Keratinocyte (primary cell): ENCODE measurements around the gene ZNF124. TPM values are rescaled to one million over a fixed set of nuclear protein-coding genes. Genes with fewer than 3 reads are reported as not detected.
"Not testable (repeated sequence)": the region's sequence is repeated elsewhere in the genome, so short reads cannot be mapped to it uniquely, and the experiment has no call there.

ENCODE experiments used
- DNase-seq: peaks from one replicate; pipeline ENCODE4 v3.0.0-alpha.2; 2011; ENCODE audit warnings: low read depth, missing footprints, low spot score
- FAIRE-seq: peaks from 2 replicates; lab custom pipeline; 2011; peaks lifted over from hg19 to GRCh38; lab: Jason Lieb, UNC
- H2AFZ ChIP-seq: 2 replicates; pipeline ENCODE4 v1.6.0; 2012; ENCODE audit warnings: low read length, control low read depth, inconsistent platforms; ENCODE audit not compliant: control insufficient read depth
- H3K27ac ChIP-seq: 2 replicates; pipeline ENCODE4 v1.5.1; 2011; ENCODE audit warnings: low read length; ENCODE audit not compliant: control insufficient read depth, insufficient read depth
- H3K27me3 ChIP-seq: 3 replicates; pipeline ENCODE4 v1.6.0; 2011; ENCODE audit warnings: low read length; ENCODE audit not compliant: control insufficient read depth, insufficient read depth; ENCODE audit errors: extremely low read depth
- H3K36me3 ChIP-seq, 2 experiments: 2 replicates in 1 of 2; 3 replicates in 1 of 2; pipeline ENCODE4 v1.5.1; 2011; ENCODE audit warnings: low read length in 2 of 2, mild to moderate bottlenecking in 1 of 2; ENCODE audit not compliant: control insufficient read depth in 2 of 2, insufficient read depth in 2 of 2; ENCODE audit errors: extremely low read depth in 1 of 2
- H3K4me1 ChIP-seq: 3 replicates; pipeline ENCODE4 v1.5.1; 2011; ENCODE audit warnings: low read length; ENCODE audit not compliant: control insufficient read depth, insufficient read depth; ENCODE audit errors: extremely low read depth
- H3K4me2 ChIP-seq: 3 replicates; pipeline ENCODE4 v1.6.0; 2011; ENCODE audit warnings: low read depth, low read length; ENCODE audit not compliant: control insufficient read depth, insufficient read depth; ENCODE audit errors: extremely low read depth
- H3K4me3 ChIP-seq, 3 experiments: fragments of 200-600 bp in 1 of 3; sonication (generic) in 1 of 3; 2 replicates in 2 of 3; 3 replicates in 1 of 3; pipeline ENCODE4 v1.5.1; 2011 to 2016; ENCODE audit warnings: low read length in 3 of 3, mild to moderate bottlenecking in 3 of 3, control low read depth in 2 of 3, inconsistent platforms in 1 of 3, low read depth in 1 of 3, mixed read lengths in 1 of 3, mixed run types in 1 of 3, moderate library complexity in 1 of 3; ENCODE audit not compliant: control insufficient read depth in 2 of 3, insufficient read depth in 2 of 3; ENCODE audit errors: extremely low read depth in 1 of 3
- H3K79me2 ChIP-seq: 2 replicates; pipeline ENCODE4 v1.6.0; 2012; ENCODE audit warnings: low read length; ENCODE audit not compliant: control insufficient read depth, insufficient read depth
- H3K9ac ChIP-seq: 3 replicates; pipeline ENCODE4 v1.6.0; 2011; ENCODE audit warnings: low read length; ENCODE audit not compliant: control insufficient read depth, insufficient read depth; ENCODE audit errors: extremely low read depth
- H3K9me1 ChIP-seq: 3 replicates; pipeline ENCODE4 v1.6.0; 2011; ENCODE audit warnings: low read length; ENCODE audit not compliant: control insufficient read depth, insufficient read depth; ENCODE audit errors: extremely low read depth
- H3K9me3 ChIP-seq: 2 replicates; pipeline ENCODE4 v1.5.1; 2012; ENCODE audit warnings: low read depth, low read length; ENCODE audit not compliant: control insufficient read depth
- H4K20me1 ChIP-seq: 3 replicates; pipeline ENCODE4 v1.6.0; 2011; ENCODE audit warnings: low read length; ENCODE audit not compliant: control insufficient read depth, insufficient read depth; ENCODE audit errors: extremely low read depth
- EZH2 ChIP-seq: IDR thresholded peaks from one replicate; pipeline ENCODE4 v1.6.1; 2012; ENCODE audit warnings: inconsistent platforms, mild to moderate bottlenecking, low read length, moderate library complexity
- dilution Hi-C: fragments of 300-500 bp; cut with MboI; formaldehyde crosslinking; loops from one replicate; pipeline ENCODE4 v1.7.0; 2020; ENCODE audit warnings: low sequenced_read_pairs; ENCODE audit not compliant: extremely low pct_ligation_motif_present
- polyA plus RNA-seq, 5 experiments: library from polyadenylated mRNA; depleted of rRNA in 3 of 5; stranded (reverse) in 3 of 5; stranded (forward) in 1 of 5; unstranded in 1 of 5; fragments of >200 nt; gene quantifications; 1 replicate in 1 of 5; 2 replicates in 3 of 5; 3 replicates in 1 of 5; pipeline versions ENCODE4 v1.2.1 to v1.2.3, GENCODE V29; 2011 to 2012; ENCODE audit warnings: missing spikeins in 2 of 5, low read depth in 1 of 5, low replicate concordance in 1 of 5
- TF ChIP-seq, protein P1 (sequence below), 3 experiments: IDR thresholded peaks in 1 of 3; conservative IDR thresholded peaks in 1 of 3; optimal IDR thresholded peaks in 1 of 3; 2 replicates in 2 of 3; 3 replicates in 1 of 3; pipeline versions ENCODE3 to v1.5.1; 2011; ENCODE audit warnings: low read length in 3 of 3, mild to moderate bottlenecking in 3 of 3, moderate library complexity in 2 of 3, control low read depth in 1 of 3, inconsistent platforms in 1 of 3; ENCODE audit not compliant: insufficient read depth in 2 of 3; ENCODE audit errors: extremely low read depth in 1 of 3

ZNF124 gene
- polyA plus RNA-seq, 1 donor (not counting 4 experiments of a cell fraction or from before 2014, with no cell fraction given): 4.1 TPM

DNA sequence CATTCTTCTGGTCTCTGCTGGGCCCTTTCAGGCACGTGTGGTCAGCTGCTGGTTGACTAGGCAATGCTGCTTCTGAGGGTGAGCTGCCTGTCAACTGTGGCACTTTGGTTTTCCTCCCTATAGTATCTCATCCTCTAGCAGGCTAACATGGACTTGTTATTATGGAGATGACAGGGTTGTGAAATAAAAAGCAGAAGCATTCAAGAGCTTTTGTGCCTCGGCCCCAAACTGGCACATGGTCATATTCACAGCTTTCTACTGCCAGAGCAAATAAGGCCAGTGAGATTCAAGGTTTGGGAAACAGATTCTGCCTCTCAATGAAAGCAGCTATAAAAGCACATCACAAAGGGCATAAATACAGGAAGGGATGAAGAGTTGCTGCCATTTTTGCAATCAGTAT is 1.6 kb upstream of the ZNF124 start:
- FAIRE-seq (no peak), DNase-seq (no peak)
- no peak overlapping the region for H3K4me2 ChIP-seq
- no peak overlapping the region for H3K9ac ChIP-seq
- no peaks in the 10 kb centered on the region for H3K36me3 ChIP-seq
- H4K20me1 ChIP-seq: no peaks in the 10 kb centered on the region
- TF ChIP-seq EZH2: no peak
- TF ChIP-seq, protein P1, sequence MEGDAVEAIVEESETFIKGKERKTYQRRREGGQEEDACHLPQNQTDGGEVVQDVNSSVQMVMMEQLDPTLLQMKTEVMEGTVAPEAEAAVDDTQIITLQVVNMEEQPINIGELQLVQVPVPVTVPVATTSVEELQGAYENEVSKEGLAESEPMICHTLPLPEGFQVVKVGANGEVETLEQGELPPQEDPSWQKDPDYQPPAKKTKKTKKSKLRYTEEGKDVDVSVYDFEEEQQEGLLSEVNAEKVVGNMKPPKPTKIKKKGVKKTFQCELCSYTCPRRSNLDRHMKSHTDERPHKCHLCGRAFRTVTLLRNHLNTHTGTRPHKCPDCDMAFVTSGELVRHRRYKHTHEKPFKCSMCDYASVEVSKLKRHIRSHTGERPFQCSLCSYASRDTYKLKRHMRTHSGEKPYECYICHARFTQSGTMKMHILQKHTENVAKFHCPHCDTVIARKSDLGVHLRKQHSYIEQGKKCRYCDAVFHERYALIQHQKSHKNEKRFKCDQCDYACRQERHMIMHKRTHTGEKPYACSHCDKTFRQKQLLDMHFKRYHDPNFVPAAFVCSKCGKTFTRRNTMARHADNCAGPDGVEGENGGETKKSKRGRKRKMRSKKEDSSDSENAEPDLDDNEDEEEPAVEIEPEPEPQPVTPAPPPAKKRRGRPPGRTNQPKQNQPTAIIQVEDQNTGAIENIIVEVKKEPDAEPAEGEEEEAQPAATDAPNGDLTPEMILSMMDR (optimal IDR thresholded peaks at IDR 0.05 in 1 of 3, IDR thresholded peaks at IDR 0.05 in 1 of 3, conservative IDR thresholded peaks at IDR 0.05 in 1 of 3; ENCODE audit: extremely low read depth in 1 of 3, insufficient read depth in 2 of 3, low read length in 3 of 3): no peak
- H3K4me1 ChIP-seq: no peaks in the 10 kb centered on the region
- H3K9me1 ChIP-seq: no peaks in the 10 kb centered on the region
- H3K27ac ChIP-seq: no peak overlapping the region
- dilution Hi-C loops: no loop called here
- H3K27me3 ChIP-seq: no peaks in the 10 kb centered on the region
- H3K79me2 ChIP-seq: peaks cover 7% of the 10 kb centered on the region
- no peak overlapping the region for H3K4me3 ChIP-seq
- no peaks in the 10 kb centered on the region for H3K9me3 ChIP-seq
- H2AFZ ChIP-seq: no peak overlapping the region

DNA sequence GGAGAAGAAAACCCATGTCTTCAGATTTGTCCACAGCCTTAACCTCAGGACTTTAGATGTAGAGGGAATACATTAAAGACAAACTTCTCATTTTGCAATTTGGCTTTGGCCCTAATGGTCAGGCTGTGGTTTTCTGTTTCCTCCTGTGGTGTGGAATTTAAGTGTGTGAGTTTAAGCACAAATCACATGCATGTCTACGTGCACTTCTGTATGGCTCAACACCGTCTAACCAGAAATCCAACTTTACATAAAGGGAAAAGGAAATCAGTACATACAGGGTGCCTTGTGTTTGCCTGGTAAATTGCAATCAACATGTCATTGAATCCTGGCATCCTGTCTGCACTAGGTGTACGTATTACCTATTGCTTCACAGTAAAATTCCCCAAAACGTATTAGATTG is 1.2 kb upstream of the ZNF124 start:
- no peaks in the 10 kb centered on the region for H3K9me3 ChIP-seq
- FAIRE-seq (no peak), DNase-seq (no peak)
- no peak overlapping the region for H2AFZ ChIP-seq
- no peaks in the 10 kb centered on the region for H3K4me1 ChIP-seq
- H3K4me2 ChIP-seq: no peak overlapping the region
- no peak overlapping the region for H3K9ac ChIP-seq
- H3K9me1 ChIP-seq: no peaks in the 10 kb centered on the region
- TF ChIP-seq, protein P1 (optimal IDR thresholded peaks at IDR 0.05 in 1 of 3, IDR thresholded peaks at IDR 0.05 in 1 of 3, conservative IDR thresholded peaks at IDR 0.05 in 1 of 3; ENCODE audit: extremely low read depth in 1 of 3, insufficient read depth in 2 of 3, low read length in 3 of 3): no peak
- TF ChIP-seq EZH2: no peak
- no peaks in the 10 kb centered on the region for H3K27me3 ChIP-seq
- no peaks in the 10 kb centered on the region for H4K20me1 ChIP-seq
- no peak overlapping the region for H3K27ac ChIP-seq
- dilution Hi-C loops: no loop called here
- H3K36me3 ChIP-seq: no peaks in the 10 kb centered on the region
- no peak overlapping the region for H3K4me3 ChIP-seq
- H3K79me2 ChIP-seq: peaks cover 11% of the 10 kb centered on the region

DNA sequence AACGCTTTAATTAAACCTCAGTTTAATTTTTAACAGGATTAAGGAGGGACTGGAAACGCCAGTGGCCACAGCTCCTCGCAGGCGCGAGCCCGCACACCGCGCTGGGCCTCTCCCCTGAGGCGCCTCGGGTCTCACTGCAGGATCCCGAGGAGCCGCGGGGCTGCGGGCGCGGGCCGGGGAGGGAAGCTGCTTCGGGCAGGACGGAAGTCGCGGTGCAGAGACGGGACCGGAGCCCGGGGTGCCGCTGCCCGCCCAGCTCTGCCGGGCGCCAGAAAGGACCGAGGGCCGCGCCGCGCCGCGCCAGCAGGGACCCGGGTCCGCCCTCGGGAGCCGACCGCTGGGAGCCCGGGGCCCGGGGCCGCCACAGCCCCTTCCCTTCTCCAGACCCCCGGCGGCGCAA is 377 bp downstream of the ZNF124 start:
- H2AFZ ChIP-seq, H3K27me3 ChIP-seq, H3K4me3 ChIP-seq, DNase-seq, H4K20me1 ChIP-seq, H3K9ac ChIP-seq, H3K9me3 ChIP-seq, H3K27ac ChIP-seq, H3K36me3 ChIP-seq, H3K9me1 ChIP-seq, H3K4me2 ChIP-seq, dilution Hi-C loops, H3K4me1 ChIP-seq, FAIRE-seq: not testable (repeated sequence)
- peaks cover 23% of the 10 kb centered on the region for H3K79me2 ChIP-seq
